Pancreas (tissue), 10 donors: ENCODE data around the gene CFAP74. TPM values are rescaled to one million over a fixed set of nuclear protein-coding genes. Genes with fewer than 3 reads are reported as not detected.

Experiments used
- ATAC-seq, 4 donors: fragments of 200-7000 bp; cut with Tn5 transposase; one replicate each; pipeline versions ENCODE4 v1.8.0 to v1.9.1; 2020; ENCODE audit warnings: mild to moderate bottlenecking in 4 of 4, moderate library complexity in 4 of 4
- DNase-seq, 6 donors: peaks; one replicate each; pipeline ENCODE4 v3.0.0-alpha.2; 2020
- FAIRE-seq: peaks from 2 replicates; lab custom pipeline; 2012; peaks lifted over from hg19 to GRCh38; lab: Jason Lieb, UNC
- H3K27ac ChIP-seq, 4 donors: fragments of 200-600 bp; sonication (generic); 1 replicate in 3 of 4; 2 replicates in 1 of 4; pipeline versions ENCODE4 v1.5.0 to v1.8.0; 2020
- H3K27me3 ChIP-seq, 4 donors: fragments of 200-600 bp; one replicate each; pipeline ENCODE4 v1.8.0; 2021
- H3K36me3 ChIP-seq, 3 donors: fragments of 200-600 bp; sonication (generic) in 1 of 3; one replicate each; pipeline versions ENCODE4 v1.5.0 to v1.8.0; 2020 to 2021
- H3K4me1 ChIP-seq, 3 donors: fragments of 200-600 bp; one replicate each; pipeline ENCODE4 v1.8.0; 2021
- H3K4me3 ChIP-seq, 4 donors: fragments of 200-600 bp; sonication (generic) in 2 of 4; one replicate each; pipeline versions ENCODE4 v1.5.0 to v1.8.0; 2020 to 2021
- H3K9me3 ChIP-seq, 4 donors: fragments of 200-600 bp; one replicate each; pipeline ENCODE4 v1.8.0; 2021
- WGBS, 2 donors: extraction: QIAGEN DNeasy Blood & Tissue Kit; methylation state at CpG; one replicate each; pipeline ENCODE4 v1.1.7; 2013; 5-methylcytosine and 5-hydroxymethylcytosine counted together
- intact Hi-C, 3 donors: fragments of 100-400 bp; cut with DNase I; formaldehyde crosslinking; loops; one replicate each; pipeline versions ENCODE4 v1.11.1 to v1.14.2; 2022
- polyA plus RNA-seq, 2 donors: library from polyadenylated mRNA; stranded (reverse); fragments of 200-250 nt; gene quantifications; one replicate each; pipeline ENCODE4 v1.2.3, GENCODE V29; 2013
- total RNA-seq, 6 donors: library from RNA; stranded (reverse); fragmentation: NEBNext Ultra II Directional in 4 of 6; extraction: Animal tissue kit (Norgen Biotek cat#: 25700) in 4 of 6; gene quantifications; one replicate each; pipeline versions ENCODE4 v1.2.1 to v1.2.4, GENCODE V29; 2021 to 2023
- TF ChIP-seq, protein P1 (sequence below), 4 donors: fragments of 200-600 bp; sonication (generic) in 3 of 4; IDR thresholded peaks; one replicate each; pipeline versions ENCODE4 v1.5.0 to v1.8.0; 2021; ENCODE audit warnings: antibody characterized with exemption in 4 of 4
- donor health status: healthy with polysubstance abuse.
- donor health status: DM: no; HTN: no; CAD: no; lungs with moderate emphysema.
- donor health status: DM: no; HTN: no; CAD: no.
- donor health status: control.
- donor health status: control.
- donor health status: Bipolar disorder and iron deficiency.
- donor health status: DM: yes; HTN: yes; CAD: no.
- donor health status: DM: no; HTN: no; CAD: no.
- donor health status: DM: no; HTN: no; CAD: no.
- donor health status: DM: yes; HTN: yes; CAD: no.

CFAP74 gene
- total and polyA plus RNA-seq, 8 donors = 0.08 to 0.16 TPM; not detected in 6

DNA sequence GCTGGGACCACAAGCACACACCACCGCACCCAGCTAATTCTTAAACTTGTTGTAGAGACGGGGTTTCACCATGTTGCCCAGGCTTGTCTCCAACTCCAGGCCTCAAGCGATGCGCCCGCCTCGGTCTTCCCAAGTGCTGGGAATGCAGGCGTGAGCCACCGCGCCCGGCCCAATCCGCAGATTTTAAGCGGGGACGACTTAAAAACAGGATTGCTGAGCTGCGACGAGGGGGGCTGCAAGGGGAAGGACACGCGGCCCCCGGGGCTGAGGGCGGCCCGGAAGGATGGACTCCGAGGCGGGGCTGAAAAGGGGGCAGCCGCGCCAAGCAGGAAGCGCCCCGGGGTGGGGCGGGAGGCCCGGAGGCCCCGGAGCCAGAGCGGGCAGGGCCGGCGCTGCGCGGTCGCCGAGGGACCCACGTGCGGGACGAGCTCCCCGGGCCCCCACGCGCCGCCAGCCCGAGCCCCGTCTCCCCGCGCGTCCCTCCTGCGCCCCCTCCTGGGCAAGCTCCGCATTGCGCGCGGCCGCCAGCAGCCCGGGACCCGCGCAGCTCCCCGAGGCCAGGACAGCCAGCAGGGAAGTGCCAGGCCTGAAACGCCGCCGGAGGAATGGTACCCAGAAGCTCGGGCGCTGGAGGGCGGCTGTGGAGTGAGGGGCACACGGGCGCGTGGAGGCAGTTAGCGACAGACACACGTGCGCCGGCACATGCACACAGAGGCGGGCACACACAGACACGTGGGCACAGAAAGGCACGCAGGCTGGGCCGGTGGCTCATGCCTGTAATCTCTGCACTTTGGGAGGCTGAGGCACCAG is 41.1 kb upstream of the CFAP74 start:
- H3K9me3 ChIP-seq = no peaks in the 10 kb centered on the region
- FAIRE-seq (no peak), ATAC-seq (peak; percentile 71 to 86 (median 81)), DNase-seq (peak; percentile 49 to 95 (median 79))
- no peaks in the 10 kb centered on the region for H3K36me3 ChIP-seq
- H3K4me1 ChIP-seq = peaks cover 0 to 8% (median 4%) of the 10 kb centered on the region in 3 donors
- H3K27me3 ChIP-seq = no peaks in the 10 kb centered on the region
- intact Hi-C loops = loop anchor here in 2 of 3 donors (5.0 kb wide), 2 partner anchors 87 to 102 kb away; no protein-coding TSS in a partner anchor
- no peak overlapping the region for H3K27ac ChIP-seq
- H3K4me3 ChIP-seq = peak overlapping the region in 2 of 4 donors; percentile 25 to 33
- 12 to 15% methylated on average over 51 to 75 of the region's 75 CpGs for WGBS, 2 donors
- TF ChIP-seq, protein P1, sequence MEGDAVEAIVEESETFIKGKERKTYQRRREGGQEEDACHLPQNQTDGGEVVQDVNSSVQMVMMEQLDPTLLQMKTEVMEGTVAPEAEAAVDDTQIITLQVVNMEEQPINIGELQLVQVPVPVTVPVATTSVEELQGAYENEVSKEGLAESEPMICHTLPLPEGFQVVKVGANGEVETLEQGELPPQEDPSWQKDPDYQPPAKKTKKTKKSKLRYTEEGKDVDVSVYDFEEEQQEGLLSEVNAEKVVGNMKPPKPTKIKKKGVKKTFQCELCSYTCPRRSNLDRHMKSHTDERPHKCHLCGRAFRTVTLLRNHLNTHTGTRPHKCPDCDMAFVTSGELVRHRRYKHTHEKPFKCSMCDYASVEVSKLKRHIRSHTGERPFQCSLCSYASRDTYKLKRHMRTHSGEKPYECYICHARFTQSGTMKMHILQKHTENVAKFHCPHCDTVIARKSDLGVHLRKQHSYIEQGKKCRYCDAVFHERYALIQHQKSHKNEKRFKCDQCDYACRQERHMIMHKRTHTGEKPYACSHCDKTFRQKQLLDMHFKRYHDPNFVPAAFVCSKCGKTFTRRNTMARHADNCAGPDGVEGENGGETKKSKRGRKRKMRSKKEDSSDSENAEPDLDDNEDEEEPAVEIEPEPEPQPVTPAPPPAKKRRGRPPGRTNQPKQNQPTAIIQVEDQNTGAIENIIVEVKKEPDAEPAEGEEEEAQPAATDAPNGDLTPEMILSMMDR (IDR thresholded peaks at IDR 0.05) = peak; percentile 67 to 87 (median 81)

DNA sequence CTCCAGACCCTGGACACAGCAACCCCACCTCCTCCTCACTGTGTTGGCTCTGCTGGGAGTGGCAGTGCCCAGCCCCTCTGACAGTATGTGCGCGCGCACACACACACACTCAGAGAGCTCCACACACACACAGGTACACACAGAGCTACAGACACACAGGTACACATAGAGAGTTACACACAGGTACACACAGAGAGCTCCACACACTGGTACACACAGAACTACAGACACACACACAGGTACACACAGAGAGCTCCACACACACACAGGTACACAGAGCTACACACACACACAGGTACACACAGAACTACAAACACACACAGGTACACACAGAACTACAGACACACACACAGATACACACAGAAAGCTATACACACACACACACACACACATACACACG is 40.3 kb upstream of the CFAP74 start:
- Histone ChIP-seq H3K4me3 (no peak overlapping the region), H3K9me3 (no peaks in the 10 kb centered on the region), H3K27ac (no peak overlapping the region), H3K4me1 (peaks cover 0 to 8% (median 0%) of the 10 kb centered on the region in 3 donors), H3K27me3 (no peaks in the 10 kb centered on the region), H3K36me3 (no peaks in the 10 kb centered on the region)
- FAIRE-seq (no peak), ATAC-seq (no peak), DNase-seq (no peak)
- WGBS, 2 donors = 93 to 100% methylated on average over 4 of the region's 4 CpGs
- TF ChIP-seq, protein P1 (IDR thresholded peaks at IDR 0.05) = no peak
- intact Hi-C loops = loop anchor here in 2 of 3 donors (5.0 kb wide), 2 partner anchors 87 to 102 kb away; no protein-coding TSS in a partner anchor

DNA sequence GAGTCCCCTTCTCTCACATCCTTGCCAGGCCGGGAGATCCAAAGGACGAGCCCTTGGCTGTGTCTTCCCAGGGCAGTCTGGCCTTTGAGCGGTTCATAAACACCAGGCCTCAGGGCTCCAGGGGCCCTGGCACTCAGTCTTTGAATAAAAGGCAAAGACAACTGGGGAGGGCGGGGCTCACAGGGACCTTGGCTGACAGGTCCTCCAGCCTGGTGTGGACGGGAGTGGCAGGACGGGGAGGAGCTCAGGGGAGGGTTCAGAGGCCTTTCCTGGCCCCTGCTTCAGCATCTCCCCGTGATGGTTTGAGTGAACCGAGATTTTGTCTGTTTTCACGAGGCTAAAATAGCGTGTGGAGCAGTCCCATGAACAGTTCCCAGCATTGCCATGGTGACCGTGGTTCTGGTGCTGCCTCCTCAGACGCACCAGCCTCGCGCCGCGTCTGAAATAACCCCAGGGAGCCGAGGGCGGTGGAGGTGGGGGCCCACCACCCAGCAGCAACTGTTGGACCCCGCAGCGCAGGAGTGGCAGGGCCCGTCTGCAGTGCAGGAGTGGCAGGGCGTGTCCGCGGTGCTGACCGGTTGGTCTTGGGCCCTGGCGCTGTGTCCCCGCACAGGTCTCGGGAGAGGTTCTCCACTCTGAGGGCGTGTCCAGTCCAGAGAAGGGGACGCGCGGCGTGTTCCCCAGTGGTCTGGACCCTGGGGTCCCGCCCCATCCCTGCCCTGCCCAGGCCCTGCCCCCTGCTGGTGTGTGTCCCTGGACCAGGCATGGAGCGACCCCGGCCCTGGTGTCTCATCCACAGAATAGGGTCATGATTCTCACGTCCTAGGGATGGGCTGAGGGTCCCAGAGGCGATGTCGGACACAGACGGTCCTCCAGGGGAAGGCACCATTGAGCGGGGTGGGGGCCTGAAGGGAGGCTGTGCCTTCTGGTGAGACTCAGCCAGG is 39.5 kb upstream of the CFAP74 start:
- no peak for FAIRE-seq
- H3K36me3 ChIP-seq = no peaks in the 10 kb centered on the region
- intact Hi-C loops = loop anchor here in 2 of 3 donors (5.0 kb wide), 2 partner anchors 86 to 101 kb away; no protein-coding TSS in a partner anchor
- H3K4me1 ChIP-seq = peaks cover 0 to 8% (median 0%) of the 10 kb centered on the region in 3 donors
- 64 to 74% methylated on average over 41 of the region's 41 CpGs for WGBS, 2 donors
- H3K27me3 ChIP-seq = no peaks in the 10 kb centered on the region
- no peak overlapping the region for H3K4me3 ChIP-seq
- DNase-seq = peak in 2 of 6 donors; percentile 15 to 70
- no peak for ATAC-seq
- no peak overlapping the region for H3K27ac ChIP-seq
- TF ChIP-seq, protein P1 (IDR thresholded peaks at IDR 0.05) = no peak
- no peaks in the 10 kb centered on the region for H3K9me3 ChIP-seq

DNA sequence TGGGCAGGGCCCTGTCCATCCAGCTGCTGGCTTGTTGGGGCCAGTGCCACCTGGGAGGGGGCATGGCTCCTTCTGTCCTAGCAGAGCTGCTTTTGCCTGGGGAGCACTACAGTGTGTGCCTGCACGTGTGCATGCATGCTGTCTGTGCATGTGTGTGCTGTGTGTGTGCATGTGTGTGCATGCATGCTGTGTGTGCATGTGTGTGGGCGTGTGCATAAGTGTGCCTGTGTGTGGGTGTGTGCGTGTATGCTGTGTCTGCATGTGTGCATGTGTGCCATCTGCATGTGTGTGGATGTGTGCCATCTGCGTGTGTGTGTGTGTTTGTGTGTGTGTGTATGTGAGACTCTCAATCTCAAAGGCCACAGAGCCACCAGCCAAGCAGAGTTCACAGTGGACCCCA is 38.3 kb upstream of the CFAP74 start:
- intact Hi-C loops = loop anchor here in 2 of 3 donors (5.0 kb wide), 2 partner anchors 85 to 100 kb away; no protein-coding TSS in a partner anchor
- no peak for FAIRE-seq

More for the DNA sequence above, 38.3 kb upstream of the CFAP74 start:
- H3K27ac ChIP-seq = no peak overlapping the region
- no peak overlapping the region for H3K4me3 ChIP-seq
- TF ChIP-seq, protein P1 (IDR thresholded peaks at IDR 0.05) = no peak
- WGBS, 2 donors = 65 to 69% methylated on average over 4 of the region's 4 CpGs
- no peaks in the 10 kb centered on the region for H3K27me3 ChIP-seq
- no peaks in the 10 kb centered on the region for H3K36me3 ChIP-seq
- DNase-seq = no peak
- no peaks in the 10 kb centered on the region for H3K9me3 ChIP-seq
- H3K4me1 ChIP-seq = peaks cover 0 to 8% (median 0%) of the 10 kb centered on the region in 3 donors
- no peak for ATAC-seq
